Measurements from ENCODE around the gene DAP. TPM values are rescaled to one million over a fixed set of nuclear protein-coding genes. Genes with fewer than 3 reads are reported as not detected.

DAP gene
- total RNA-seq, 1 donor from 2014 or later, result 26.2 TPM

GRCh38 chr5:10760096-10760920 lies 726 bp downstream of the DAP start:
- DNase-seq, result peak; percentile 72

- no peak for DNase-seq
These were observed 1.9 kb downstream of the DAP start for GRCh38 chr5:10759111-10759510.

- DNase-seq, result no peak
These were observed 3.0 kb downstream of the DAP start for GRCh38 chr5:10757922-10758555.

- DNase-seq, result no peak
These were observed 4.0 kb downstream of the DAP start for GRCh38 chr5:10757043-10757442.

- DNase-seq, result peak; percentile 28
These were observed 4.5 kb downstream of the DAP start for GRCh38 chr5:10756549-10756948.

GRCh38 chr5:10753178-10753577 lies 7.9 kb downstream of the DAP start:
- DNase-seq, result no peak

- no peak for DNase-seq
These were observed 8.6 kb downstream of the DAP start for GRCh38 chr5:10752451-10752850.

GRCh38 chr5:10750909-10751308 lies 10.1 kb downstream of the DAP start:
- no peak for DNase-seq

- no peak for DNase-seq
These were observed 13.1 kb downstream of the DAP start for GRCh38 chr5:10747678-10748622.

- DNase-seq, result no peak
These were observed 14.3 kb downstream of the DAP start for GRCh38 chr5:10746711-10747110.

GRCh38 chr5:10745133-10745532 lies 15.9 kb downstream of the DAP start:
- DNase-seq, result no peak

GRCh38 chr5:10744681-10745080 lies 16.4 kb downstream of the DAP start:
- no peak for DNase-seq

- DNase-seq, result no peak
These were observed 17.1 kb downstream of the DAP start for GRCh38 chr5:10743951-10744350.

GRCh38 chr5:10743526-10743925 lies 17.5 kb downstream of the DAP start:
- no peak for DNase-seq

GRCh38 chr5:10741661-10742060 lies 19.4 kb downstream of the DAP start:
- no peak for DNase-seq

- no peak for DNase-seq
These were observed 20.6 kb downstream of the DAP start for GRCh38 chr5:10740384-10740783.

- no peak for DNase-seq
These were observed 23.2 kb downstream of the DAP start for GRCh38 chr5:10737880-10738279.

- no peak for DNase-seq
These were observed 24.2 kb downstream of the DAP start for GRCh38 chr5:10736808-10737207.

- no peak for DNase-seq
These were observed 24.7 kb downstream of the DAP start for GRCh38 chr5:10736354-10736753.

GRCh38 chr5:10735569-10736276 lies 25.3 kb downstream of the DAP start:
- DNase-seq, result no peak

GRCh38 chr5:10734832-10735523 lies 26.1 kb downstream of the DAP start:
- DNase-seq, result no peak

Measured in tongue (tissue), 2 donors.